GM12865 (cell line): ENCODE results near the gene PAK2.
"Not testable (repeated sequence)": the region's sequence is repeated elsewhere in the genome, so short reads cannot be mapped to it uniquely, and the experiment has no call there.

Experiments used
- DNase-seq: peaks from one replicate; pipeline ENCODE4 v3.0.0; 2010; ENCODE audit warnings: low read depth
- H3K4me3 ChIP-seq: 2 replicates; pipeline ENCODE4 v1.5.1; 2011; ENCODE audit warnings: mild to moderate bottlenecking, low read depth, low read length, control low read depth
- TF ChIP-seq, protein P1 (sequence below): IDR thresholded peaks from 2 replicates; pipeline ENCODE4 v1.5.1; 2011; ENCODE audit warnings: low read length, control low read depth, low read depth, inconsistent platforms; ENCODE audit not compliant: insufficient read depth; ENCODE audit errors: missing control alignments

PAK2 gene

DNA sequence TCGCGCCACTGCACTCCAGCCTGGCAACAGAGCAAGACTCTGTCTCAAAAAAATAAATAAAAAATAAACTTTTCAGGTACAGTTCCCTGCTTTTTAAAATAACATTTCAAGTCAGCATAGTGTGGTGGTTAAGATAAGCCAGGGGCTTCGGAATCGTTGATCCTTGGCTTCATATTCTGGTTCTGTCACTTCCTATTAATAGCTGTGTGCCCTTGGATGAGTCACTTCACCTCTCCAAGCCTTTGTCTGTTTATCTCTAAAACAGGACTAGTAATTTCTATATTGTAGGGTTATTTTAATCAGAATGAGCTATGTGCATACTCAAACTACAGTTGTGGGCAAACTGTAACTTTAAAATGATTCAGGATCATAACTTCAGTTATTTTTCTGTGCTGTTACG is 74.2 kb downstream of the PAK2 start:
- DNase-seq, result no peak
- TF ChIP-seq, protein P1, sequence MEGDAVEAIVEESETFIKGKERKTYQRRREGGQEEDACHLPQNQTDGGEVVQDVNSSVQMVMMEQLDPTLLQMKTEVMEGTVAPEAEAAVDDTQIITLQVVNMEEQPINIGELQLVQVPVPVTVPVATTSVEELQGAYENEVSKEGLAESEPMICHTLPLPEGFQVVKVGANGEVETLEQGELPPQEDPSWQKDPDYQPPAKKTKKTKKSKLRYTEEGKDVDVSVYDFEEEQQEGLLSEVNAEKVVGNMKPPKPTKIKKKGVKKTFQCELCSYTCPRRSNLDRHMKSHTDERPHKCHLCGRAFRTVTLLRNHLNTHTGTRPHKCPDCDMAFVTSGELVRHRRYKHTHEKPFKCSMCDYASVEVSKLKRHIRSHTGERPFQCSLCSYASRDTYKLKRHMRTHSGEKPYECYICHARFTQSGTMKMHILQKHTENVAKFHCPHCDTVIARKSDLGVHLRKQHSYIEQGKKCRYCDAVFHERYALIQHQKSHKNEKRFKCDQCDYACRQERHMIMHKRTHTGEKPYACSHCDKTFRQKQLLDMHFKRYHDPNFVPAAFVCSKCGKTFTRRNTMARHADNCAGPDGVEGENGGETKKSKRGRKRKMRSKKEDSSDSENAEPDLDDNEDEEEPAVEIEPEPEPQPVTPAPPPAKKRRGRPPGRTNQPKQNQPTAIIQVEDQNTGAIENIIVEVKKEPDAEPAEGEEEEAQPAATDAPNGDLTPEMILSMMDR, result no peak
- no peak overlapping the region for H3K4me3 ChIP-seq

DNA sequence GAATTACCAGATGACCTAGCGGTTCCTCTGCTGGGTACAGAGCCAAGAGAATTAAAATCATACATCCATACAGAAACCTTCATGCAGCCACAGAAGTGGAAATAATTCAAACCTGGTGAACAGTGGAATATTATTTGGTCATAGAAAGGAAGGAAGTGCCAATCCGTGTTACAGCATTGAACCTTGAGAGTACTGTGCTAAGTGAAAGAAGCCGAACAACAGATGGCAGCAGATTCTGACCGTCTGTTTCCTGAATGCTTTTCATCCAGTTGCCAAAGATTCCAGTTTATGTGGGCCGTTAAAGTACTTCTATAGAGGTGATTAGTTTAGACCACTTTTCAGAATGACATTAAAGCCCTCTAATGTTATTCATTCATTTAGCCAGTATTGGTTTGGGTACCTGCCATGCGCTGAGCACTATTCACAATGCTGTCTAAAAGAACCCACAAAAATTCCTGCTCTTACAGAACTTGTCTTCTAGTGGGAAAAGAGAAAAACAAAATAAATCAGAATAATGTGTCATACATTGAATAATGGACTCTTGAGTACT is 82.2 kb downstream of the PAK2 start:
- TF ChIP-seq, protein P1, result no peak
- no peak for DNase-seq
- no peak overlapping the region for H3K4me3 ChIP-seq

DNA sequence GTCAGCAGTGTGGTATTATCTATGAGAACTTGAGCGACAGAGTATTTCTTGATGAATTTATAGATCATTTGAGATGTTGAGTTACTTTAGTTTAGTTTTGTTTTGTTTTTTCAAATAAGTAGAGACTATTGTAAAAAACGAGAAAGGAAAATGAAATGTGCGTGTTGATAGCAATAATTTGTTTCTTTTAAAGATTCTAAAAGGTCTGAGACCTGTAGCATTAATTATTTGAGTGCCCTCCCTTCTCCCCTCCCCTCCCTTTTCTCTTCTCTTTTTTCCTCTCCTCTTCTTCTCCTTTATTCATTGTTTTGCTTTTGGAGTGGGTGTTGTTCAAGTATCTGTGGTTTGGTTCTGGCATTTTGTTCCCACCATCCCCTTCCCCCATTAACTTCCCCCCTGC is 90.0 kb downstream of the PAK2 start:
- H3K4me3 ChIP-seq, DNase-seq: not testable (repeated sequence)

DNA sequence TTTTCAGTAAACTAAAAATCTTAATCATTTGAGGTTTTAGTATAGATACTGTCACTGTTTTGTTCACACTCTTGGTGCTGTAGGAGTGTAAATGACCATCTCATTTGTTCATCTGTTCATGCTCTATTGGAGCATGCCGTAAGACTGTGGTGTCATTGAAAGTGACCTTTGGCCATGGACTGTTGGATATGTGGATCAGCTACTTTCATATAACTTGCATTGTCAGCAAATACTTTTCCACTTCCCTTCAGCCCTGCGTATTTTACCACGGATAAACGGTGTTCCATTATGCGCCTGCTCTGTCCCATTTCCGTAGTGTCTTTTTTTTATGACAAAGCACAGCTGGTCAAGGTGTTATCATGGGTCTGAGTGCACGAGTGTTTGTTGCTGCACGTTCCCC is 95.4 kb downstream of the PAK2 start:
- TF ChIP-seq, protein P1, result no peak
- H3K4me3 ChIP-seq, result no peak overlapping the region
- no peak for DNase-seq

DNA sequence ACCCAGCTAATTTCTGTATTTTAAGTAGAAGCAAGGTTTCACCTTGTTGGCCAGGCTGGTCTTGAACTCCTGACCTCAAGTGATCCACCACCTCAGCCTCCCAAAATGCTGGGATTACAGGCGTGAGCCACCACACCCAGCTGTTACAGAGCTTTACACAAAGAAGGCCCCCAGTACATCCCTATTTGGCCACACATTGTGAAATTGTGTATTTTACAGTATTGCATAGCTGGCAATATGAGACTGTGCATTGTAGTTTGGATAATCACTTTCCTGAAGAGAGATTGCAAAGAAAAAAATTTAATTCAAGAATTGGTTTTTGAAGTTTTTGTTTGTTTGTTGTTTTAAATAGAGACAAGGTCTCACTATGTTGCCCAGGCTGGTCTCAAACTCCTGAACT is 97.0 kb downstream of the PAK2 start:
- not testable (repeated sequence) for H3K4me3 ChIP-seq, DNase-seq

GRCh38 chr3:196837819-196838420 is 98.3 kb downstream of the PAK2 start:
- no peak overlapping the region for H3K4me3 ChIP-seq
- peak; percentile 85 for DNase-seq
- TF ChIP-seq, protein P1, result peak; percentile 92

GRCh38 chr3:196839351-196839750 is 99.7 kb downstream of the PAK2 start:
- not testable (repeated sequence) for DNase-seq

GRCh38 chr3:196842567-196843434 is 103.1 kb downstream of the PAK2 start:
- TF ChIP-seq, protein P1, result peak; percentile 2
- no peak overlapping the region for H3K4me3 ChIP-seq
- DNase-seq, result peak; percentile 19

More at GRCh38 chr3:196839351-196839750, 99.7 kb downstream of the PAK2 start:
- H3K4me3 ChIP-seq, result not testable (repeated sequence)
